HG02970 (cell line): ENCODE measurements around the gene TIMELESS.
"Not testable (repeated sequence)": the region's sequence is repeated elsewhere in the genome, so short reads cannot be mapped to it uniquely, and the experiment has no call there.

Source experiments
- ATAC-seq: cut with Tn5 transposase; IDR thresholded peaks from one replicate; pipeline ENCODE4 v1.9.1; 2021; ENCODE audit warnings: mild to moderate bottlenecking, moderate library complexity, moderate number of reproducible peaks; ENCODE audit not compliant: unreplicated experiment, low FRiP score

TIMELESS gene

DNA sequence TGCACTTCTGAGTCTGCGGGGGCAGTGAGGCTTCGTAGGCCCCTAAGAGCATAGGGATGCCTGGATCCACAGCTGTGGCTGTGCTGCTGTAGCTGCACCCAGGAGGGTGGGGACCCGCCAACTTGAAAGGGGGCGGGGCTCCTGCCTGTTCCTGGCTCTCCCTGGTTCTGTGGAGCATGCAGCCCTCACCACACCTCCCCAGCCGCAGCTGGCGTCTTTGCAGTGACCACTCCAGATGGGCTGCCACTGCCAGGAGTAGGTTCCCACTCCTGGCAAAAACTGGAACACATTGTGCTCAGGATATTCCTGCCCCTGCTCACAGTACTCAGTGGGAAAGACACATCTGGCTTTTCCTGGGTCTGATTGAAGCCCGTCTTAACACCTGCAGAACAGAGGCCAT, 35.8 kb downstream of the TIMELESS start:
- no peak for ATAC-seq

DNA sequence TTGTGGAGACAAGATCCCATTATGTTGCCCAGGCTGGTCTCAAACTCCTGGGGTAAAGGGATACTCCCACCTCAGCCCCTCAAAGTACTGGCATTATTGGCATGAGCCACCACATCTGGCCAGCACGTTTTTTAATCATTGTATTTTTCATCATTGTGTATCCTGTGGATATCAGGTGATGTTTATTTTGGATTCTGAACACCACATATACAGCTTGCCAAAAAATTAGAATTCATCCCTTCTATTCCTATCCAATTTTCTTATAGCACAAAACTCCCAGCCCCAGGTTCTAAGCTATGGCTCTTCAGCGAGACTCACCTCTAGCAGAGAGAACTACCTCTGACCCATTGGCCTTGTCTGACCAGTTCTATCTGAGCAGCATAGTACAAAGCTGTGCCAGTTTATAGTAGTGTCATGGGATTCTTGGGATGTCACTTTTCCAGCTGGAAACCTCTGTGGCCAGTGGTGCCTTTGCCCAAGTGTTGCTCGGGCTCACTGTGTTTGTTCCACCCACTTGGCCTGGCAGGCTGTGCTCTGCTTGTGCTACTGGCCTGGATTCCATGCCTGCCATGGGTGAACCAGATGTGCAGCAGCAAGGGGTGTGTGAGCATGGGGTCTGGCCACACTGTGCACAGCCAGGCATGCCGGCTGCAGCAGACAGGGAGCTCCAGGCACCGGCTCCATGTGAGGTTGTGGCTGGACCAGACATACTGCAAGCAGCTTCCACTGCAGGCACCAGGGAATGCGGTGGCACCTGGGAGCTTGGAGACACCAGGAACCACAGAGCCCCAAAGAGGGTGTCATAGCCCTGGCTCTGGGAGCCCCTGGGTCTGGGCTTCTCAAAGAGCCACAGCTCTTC, 37.2 kb downstream of the TIMELESS start:
- ATAC-seq: no peak

DNA sequence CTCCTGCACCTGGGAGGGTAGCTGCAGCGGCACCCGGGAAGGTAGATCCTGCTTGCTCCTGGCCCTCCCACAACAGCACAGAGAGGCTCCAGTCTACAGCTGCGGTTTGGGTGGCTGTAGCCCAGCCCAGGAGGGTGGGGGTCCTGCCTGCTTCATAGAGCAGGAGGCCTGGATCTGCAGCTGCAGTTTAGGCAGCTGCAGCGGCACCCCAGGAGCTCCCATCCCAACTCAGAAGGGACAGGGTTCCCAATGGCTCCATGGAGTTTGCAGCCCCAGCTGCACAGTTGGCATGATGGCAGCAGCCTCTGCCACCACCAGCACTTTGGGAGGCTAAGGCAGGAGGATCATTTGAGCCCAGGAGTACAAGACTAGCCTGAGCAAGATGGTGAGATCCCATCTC, 38.5 kb downstream of the TIMELESS start:
- no peak for ATAC-seq

DNA sequence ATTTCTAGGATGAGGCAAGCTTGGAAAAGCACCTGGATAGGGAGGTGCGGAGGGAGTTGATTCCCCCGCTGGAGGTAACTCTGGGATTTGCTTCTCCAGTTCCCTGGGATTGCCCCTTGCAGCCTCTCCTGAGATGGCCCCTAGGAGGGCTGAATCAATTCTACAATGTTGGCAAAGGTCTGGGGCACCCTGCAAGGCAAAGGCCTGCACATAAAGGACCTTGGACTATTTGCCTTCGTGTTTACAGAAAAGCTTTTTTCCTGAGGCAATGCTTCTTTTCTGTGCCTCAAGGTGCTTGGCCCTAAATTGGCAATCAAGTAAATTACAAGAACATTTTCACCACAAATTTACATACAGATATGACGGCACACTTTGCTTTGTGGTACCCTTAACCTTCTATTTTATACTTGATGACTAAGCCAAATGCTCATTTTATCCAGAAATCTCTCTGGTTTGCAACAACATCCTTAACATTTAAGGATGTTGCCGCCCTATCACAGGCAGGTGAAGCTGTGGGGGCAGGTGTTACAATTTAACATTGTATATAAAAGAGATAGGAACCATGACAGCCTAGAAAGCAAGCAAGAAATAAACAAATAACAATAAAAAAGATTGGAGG, 40.3 kb downstream of the TIMELESS start:
- no peak for ATAC-seq

DNA sequence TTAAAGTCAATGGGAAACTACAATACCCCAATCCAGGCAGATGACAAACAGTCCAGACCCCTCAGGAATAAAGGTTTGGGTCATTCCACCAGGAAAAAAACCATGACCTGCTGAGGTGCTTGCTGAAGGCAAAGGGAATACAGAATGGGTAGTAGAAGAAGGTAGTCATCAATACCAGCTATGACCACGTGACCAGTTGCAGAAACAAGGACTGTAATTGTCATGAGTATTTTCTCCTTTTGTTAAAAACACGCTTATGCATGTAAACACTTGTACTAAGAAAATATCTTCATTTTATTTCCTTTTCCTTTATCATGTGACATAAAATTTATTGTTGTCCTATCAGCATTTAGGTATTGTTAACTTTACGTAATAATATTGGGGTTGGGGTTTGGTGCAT, 45.0 kb downstream of the TIMELESS start:
- not testable (repeated sequence) for ATAC-seq

DNA sequence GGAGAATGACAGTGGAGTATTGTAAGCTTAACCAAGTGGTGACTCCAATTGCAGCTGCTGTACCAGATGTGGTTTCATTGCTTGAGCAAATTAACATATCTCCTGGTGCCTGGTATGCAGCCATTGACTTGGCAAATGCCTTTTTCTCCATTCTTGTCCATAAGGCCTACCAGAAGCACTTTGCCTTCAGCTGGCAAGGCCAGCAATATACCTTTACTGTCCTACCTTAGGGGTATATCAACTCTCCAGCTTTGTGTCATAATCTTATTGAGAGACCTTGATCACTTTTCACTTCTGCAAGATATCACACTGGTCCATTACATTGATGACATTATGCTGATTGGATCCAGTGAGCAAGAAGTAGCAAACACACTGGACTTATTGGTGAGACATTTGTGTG, 47.6 kb downstream of the TIMELESS start:
- not testable (repeated sequence) for ATAC-seq

DNA sequence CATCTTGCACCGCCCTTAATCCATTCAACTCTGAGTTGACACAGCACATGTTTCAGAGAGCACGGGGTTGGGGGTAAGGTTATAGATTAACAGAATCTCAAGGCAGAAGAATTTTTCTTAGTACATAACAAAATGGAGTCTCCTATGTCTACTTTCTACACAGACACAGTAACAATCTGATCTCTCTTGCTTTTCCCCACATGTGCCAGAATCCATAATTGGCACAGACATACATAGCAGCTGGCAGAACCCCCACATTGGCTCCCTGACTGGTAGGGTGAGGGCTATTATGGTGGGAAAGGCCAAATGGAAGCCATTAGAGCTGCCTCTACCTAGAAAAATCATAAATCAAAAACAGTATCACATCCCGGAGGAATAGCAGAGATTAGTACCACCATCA, 48.1 kb downstream of the TIMELESS start:
- ATAC-seq: not testable (repeated sequence)

DNA sequence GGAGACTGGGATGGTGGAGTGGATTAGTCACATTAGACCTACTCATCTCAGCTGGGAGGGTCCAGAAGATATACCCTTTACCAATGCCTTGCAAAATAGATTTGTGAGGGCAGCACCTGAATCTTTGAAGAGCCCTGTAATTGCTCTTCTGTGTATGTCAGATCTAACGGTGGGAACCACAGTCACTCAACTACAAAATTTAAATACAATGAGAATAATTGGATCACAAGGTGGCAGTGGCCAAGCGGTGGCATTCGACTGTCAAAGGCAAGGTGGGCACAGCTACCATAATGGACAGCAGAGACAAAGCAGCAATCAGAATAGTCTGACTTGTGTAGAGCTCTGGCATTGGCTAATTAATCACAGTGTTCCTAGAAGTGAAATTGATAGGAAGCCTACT, 49.8 kb downstream of the TIMELESS start:
- not testable (repeated sequence) for ATAC-seq

DNA sequence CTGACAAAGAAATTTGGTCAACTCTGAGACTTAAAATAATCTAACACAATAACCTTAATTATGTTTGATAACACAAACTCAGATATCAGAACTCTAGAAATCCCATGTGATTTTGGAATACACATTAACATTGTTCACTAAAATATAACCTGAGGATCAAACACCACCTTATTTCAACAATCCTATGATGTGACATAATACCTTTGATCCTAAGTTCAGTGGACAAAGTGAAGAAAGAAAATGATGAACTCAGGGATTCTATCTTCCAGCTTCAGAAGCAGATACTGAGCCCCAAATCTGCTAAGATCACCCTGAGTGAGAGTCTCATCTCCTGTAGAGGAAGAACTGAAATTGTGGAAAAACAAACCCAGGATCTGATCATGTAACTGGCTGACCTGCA, 50.9 kb downstream of the TIMELESS start:
- no peak for ATAC-seq

DNA sequence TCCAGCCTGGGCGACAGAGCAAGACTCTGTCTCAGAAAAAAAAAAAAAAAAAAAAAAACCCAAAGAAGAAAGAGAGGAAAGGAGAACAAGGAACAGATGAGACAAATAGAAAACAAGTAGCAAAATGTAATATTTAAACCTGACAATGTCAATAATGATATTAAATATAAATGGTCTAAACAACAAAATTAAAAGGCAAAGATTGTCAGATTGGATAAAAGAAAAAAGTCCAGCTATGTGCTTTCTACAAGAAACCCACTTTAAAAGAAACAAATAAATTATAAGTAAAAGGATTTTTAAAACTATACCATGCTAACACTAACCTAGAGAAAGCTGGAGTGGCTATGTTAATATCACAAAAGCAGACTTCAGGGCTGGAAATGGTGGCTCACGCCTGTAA, 56.9 kb downstream of the TIMELESS start:
- no peak for ATAC-seq

DNA sequence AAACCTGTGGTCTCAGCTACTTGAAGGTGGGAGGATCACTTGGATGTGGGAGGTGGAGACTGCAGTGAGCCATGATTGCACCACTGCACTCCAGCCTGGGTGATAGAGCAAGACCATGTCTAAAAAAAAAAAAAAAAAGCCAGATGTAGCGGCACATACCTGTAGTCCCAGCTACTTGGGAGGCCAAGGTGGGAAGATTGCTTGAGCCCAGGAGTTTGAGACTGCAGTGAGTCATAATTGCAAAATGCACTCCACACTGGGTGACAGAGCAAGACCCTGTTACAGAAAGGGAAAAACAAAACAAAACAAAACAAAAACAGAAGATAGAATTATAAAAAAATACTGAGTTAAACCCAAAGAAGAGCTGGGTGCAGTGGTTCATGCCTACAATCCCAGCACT, 57.5 kb downstream of the TIMELESS start:
- ATAC-seq: no peak

DNA sequence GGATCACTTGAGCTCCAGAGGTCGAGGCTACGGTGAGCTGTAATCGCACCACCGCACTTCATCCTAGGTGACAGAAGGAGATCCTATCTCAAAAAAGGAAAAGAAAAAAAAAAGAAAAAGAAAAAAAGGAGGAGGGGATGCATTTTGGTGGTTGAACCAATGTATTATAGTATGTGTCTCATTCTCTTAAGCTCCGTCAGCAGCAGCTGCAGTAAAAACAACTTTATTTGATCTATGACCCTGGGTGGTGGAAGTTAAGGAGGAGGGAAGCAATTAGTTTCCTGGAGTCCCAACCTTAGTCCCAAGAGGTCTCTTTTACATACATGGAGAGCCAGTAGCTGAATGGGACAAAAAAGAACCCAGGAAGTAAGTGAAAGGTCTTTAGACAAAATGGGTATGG, 59.8 kb downstream of the TIMELESS start:
- ATAC-seq: no peak

DNA sequence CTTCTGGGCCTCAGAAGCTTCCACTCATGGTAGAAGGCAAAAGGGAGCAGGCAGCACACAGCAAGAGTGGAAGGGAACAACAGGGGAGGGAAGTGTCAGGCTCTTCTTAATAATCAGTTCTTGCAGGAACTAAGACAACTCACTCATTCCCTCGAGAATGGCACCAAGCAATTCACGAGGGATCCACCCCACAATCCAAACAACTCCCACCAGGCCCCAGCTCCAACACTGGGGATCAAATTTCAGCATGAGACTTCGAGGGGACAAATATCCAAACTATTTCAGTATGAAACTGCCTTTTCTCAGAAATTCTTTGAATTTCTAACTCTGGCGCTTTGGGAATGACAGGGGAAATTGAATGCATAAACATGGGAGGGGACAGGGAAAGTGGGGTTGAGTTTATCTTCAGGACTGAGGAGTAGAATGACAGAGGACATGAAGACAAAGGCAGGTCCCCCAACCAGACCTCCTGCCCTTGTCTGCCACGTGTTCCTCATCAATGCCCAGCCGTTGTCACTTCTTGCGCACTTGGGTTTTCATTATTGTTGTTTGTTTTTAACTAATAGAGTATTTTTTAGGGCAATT, 62.0 kb downstream of the TIMELESS start:
- ATAC-seq: no peak

DNA sequence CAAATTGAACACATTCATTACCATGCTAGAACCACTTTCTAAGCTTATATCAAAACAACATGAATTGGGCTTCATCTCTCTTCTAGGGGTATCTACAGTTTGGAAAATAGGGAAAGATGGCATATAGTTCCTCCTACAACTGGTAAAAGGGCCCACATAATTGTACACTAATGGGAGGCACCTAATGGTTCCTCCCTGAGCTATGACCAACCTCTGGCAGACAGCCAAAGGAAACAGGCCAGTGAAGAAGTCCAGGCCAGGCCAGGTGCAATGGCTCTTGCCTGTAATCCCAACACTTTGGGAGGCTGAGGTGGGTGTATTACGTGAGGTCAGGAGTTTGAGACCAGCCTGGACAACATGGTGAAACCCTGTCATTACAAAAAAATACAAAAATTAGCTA, 63.4 kb downstream of the TIMELESS start:
- ATAC-seq: no peak

DNA sequence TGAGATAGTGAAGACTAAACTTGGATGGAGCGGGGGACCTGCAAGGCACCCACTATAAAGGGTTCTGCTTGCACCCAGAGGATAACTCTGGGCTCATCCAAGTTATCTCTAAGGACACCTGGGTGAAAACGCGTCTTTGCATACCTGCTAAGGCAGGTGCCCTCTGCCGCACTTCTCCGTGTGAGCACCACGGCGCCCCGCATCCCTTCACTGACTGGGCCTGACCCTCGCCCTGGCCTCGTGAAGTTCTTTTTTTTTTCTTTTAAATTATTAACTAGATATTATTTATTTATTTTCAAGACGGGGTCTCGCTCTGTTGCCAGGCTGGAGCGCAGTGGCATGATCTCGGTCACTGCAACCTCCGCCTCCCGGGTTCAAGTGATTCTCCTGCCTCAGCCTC, 66.6 kb downstream of the TIMELESS start:
- no peak for ATAC-seq

DNA sequence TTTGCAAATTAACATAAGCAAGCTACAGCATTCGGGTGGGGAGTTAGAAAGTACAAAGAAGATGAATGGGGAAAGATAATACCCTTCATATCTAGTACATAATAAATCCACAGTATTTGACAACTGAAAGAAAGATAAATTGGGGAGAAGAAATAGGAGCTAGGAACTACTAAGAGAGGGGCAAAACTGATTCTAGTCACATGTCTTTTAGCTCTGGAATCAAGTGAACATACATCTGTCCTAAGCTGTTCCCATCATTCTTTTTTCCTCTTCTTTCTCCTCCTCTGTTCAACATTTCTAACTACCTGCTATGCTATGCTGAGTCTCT, 71.3 kb downstream of the TIMELESS start:
- ATAC-seq: no peak

DNA sequence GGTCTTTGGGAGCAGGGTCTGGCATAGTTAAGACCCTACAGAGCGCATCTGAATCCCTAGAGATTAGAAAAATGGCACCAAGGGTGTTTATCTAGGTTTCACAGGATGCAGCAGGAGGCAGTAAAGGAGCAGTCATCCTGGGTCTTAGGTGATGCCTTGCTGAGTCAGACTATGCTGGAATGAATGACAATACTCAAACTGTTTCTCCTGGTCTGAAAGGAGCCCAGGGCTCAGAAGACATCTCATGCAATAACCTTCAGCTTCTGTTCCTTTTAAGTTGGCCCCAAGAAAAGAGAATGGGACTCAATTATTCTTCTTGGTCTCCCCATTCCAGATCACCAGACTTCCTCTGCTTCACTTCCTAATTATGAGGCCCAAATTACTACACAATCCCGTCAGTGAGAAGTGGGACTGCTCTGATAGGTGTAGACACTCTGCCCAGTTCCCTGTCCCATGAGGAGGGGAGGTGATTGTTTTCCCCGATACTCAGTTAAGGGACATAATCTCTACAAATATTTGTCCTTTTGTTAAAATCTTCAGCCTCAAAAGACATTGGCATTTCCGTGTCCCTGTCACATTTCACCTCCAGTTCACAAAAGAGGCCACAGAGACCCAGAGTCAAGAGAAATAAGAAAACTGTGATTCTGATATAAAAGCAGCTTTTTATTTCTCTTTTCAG, 71.8 kb downstream of the TIMELESS start:
- no peak for ATAC-seq

DNA sequence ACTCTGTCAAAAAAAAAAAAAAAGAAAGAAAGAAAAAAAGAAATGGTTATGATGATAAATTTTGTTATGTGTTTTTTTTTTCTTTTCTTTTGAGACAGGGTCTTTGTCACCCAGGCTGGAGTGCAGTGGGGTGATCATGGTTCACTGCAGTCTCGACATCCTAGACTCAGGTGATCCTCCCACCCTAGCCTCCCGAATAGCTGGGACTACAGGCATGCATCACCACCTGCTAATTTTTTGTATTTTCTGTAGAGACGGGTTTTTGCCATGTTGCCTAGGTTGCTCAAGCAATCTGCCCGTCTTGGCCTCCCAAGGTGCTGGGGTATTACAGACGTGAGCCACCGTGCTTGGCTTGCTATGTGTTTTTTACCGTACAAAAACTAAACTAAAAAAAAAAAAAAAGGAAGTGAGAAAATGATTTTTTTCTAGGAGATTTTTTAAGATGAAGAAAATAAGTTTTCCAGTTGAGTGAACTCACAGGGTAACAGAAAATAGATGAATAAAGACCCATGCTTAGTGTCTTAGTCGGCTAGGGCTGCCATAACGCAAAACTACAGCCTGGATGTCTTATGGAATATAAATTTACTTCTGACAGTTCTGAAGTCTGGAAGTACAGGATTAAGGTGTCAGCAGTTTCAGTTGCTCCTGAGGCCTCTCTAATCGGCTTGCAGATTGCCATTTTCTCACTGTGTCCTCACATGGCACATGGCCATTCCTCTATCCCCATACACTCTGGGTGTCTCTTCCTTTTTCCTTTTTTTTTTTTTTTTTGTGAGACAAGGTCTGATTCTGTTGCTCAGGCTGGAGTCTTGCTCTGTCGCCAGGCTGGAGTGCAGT, 73.4 kb downstream of the TIMELESS start:
- ATAC-seq: no peak

DNA sequence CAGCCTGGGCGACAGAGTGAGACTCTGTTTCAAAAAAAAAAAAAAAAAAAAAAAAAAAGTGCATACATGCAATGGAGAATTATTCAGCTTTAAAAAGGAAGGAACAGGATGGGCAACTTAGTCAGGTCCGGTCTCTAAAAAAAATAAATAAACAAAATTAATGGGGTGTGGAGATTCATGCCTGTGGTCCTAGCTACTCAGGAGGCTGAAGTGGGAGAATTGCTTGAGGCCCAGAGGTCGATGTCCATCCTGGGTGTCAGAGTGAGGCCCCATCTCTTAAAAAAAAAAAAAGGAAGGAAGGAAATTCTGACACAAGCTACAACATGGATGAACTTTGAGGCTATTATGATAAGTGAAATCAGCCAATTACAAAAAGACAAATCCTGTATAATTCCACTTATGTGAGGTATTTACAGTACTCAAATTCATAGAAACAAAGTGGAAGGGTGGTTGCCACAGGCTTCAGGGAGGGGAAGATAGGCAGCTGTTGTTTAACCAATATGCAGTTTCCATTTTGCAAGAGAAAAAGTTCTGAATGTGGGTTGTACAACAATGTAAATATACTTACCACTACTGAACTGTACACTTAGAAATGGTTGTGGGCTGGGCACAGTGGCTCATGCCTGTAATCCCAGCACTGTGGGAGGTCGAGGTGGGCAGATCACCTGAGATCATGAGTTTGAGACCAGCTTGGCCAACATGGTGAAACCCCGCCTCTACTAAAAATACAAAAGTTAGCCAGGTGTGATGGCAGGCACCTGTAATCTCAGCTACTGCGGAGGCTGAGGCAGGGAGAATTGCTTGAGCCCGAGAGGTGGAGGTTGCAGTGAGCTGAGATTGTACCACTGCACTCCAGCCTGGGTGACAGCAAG, 74.3 kb downstream of the TIMELESS start:
- no peak for ATAC-seq

DNA sequence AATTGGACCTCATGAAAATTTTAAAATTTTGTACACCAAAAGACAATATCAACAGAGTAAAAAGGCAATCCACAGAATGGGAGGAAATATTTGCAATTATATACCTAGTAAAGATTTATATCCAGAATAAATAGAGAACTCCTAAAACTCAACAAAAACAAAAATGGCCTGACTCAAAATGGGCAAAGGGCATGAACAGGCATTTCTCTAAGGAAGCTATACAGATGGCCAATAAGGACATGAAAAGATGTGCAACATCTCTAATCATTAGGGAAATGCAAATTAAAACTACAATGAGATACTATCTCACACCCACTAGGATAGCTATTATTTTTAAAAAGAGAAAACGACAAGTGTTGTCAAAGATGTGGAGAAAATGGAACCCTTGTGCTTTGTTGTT, 75.7 kb downstream of the TIMELESS start:
- no peak for ATAC-seq
